Urinary bladder (tissue), 4 donors: ENCODE data around the gene SLC30A7. TPM values are rescaled to one million over a fixed set of nuclear protein-coding genes. Genes with fewer than 3 reads are reported as not detected.
"Not testable (repeated sequence)": the region's sequence is repeated elsewhere in the genome, so short reads cannot be mapped to it uniquely, and the experiment has no call there.

Experiments used
- DNase-seq: peaks from one replicate; pipeline ENCODE4 v3.0.0-alpha.2; 2015; ENCODE audit errors: extremely low spot score
- H3K27ac ChIP-seq: one replicate; pipeline ENCODE4 v1.5.1; 2013; ENCODE audit warnings: low read depth, mild to moderate bottlenecking, moderate library complexity
- H3K36me3 ChIP-seq: one replicate; pipeline ENCODE4 v1.6.1; 2013; ENCODE audit warnings: mild to moderate bottlenecking, moderate library complexity; ENCODE audit not compliant: insufficient read depth
- H3K4me1 ChIP-seq: one replicate; pipeline ENCODE4 v1.6.1; 2013; ENCODE audit warnings: mild to moderate bottlenecking, moderate library complexity; ENCODE audit not compliant: insufficient read depth
- H3K4me3 ChIP-seq: one replicate; pipeline ENCODE4 v1.5.1; 2013; ENCODE audit warnings: low read depth, low read length
- WGBS: extraction: QIAGEN DNeasy Blood & Tissue Kit; methylation state at CpG from one replicate; pipeline ENCODE4 v1.1.7; 2013; 5-methylcytosine and 5-hydroxymethylcytosine counted together
- polyA plus RNA-seq: library from polyadenylated mRNA; stranded (reverse); fragments of 200-250 nt; gene quantifications from one replicate; pipeline ENCODE4 v1.2.3, GENCODE V29; 2013
- total RNA-seq: library from RNA; depleted of rRNA; stranded (reverse); fragments of >200 nt; gene quantifications from one replicate; pipeline ENCODE4 v1.2.3, GENCODE V29; 2014
- donor health status: healthy with polysubstance abuse.
- donor health status: healthy.

Gene SLC30A7
- total and polyA plus RNA-seq, 2 donors: 4.0 to 50.2 TPM

- Histone ChIP-seq H3K4me1 (no peaks in the 10 kb centered on the region), H3K4me3 (no peak overlapping the region), H3K27ac (no peak overlapping the region), H3K36me3 (no peaks in the 10 kb centered on the region)
- DNase-seq: no peak
- 57% methylated on average over 2 of the region's 2 CpGs for WGBS
These were observed 21.5 kb upstream of the SLC30A7 start for GRCh38 chr1:100874433-100874832.

DNA sequence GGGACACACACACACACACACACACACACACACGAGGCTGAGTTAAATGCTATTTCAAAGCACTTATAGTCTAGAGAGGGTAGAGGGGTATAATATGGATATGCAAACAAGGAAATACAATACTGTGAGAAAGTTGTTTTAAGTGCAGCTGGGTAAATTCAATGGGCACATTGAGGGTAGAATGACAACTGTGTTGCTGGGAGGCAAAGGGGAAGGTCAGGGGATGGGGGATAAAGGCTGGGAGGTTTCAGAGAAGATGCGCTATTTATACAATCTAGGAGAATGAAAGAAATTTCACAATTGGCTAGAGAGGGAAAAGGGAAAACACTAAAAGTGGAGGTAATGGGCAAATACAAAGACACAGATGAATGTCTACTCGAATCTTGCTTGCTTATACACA, 20.7 kb upstream of the SLC30A7 start:
- no peaks in the 10 kb centered on the region for H3K4me1 ChIP-seq
- H3K27ac ChIP-seq: no peak overlapping the region
- WGBS: 83% methylated on average over 3 of the region's 3 CpGs
- DNase-seq: no peak
- no peak overlapping the region for H3K4me3 ChIP-seq
- H3K36me3 ChIP-seq: no peaks in the 10 kb centered on the region

GRCh38 chr1:100876291-100876690, 19.6 kb upstream of the SLC30A7 start:
- no peak for DNase-seq
- Histone ChIP-seq H3K4me3 (no peak overlapping the region), H3K4me1 (no peaks in the 10 kb centered on the region), H3K36me3 (no peaks in the 10 kb centered on the region), H3K27ac (no peak overlapping the region)

DNA sequence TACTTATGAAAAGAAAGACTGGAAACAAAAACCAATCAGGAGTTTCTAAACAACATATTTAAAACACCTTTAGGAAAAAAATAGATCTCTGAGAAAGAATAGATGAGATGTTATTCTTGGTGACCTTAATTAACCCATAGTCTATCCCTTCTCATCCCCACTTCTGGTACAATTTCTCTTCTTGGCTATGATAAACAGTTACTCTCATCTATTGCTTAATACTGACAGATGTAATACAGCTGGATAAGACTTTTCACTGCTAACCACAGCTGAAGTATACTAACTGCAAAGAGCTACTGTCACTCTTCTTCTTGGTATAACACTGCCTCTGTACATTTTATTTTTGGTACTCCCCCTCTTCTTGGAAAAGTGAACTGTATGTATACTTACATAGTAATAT, 16.5 kb upstream of the SLC30A7 start:
- H3K4me3 ChIP-seq: no peak overlapping the region
- no peak for DNase-seq
- H3K36me3 ChIP-seq: no peaks in the 10 kb centered on the region
- no peaks in the 10 kb centered on the region for H3K4me1 ChIP-seq
- H3K27ac ChIP-seq: no peak overlapping the region

DNA sequence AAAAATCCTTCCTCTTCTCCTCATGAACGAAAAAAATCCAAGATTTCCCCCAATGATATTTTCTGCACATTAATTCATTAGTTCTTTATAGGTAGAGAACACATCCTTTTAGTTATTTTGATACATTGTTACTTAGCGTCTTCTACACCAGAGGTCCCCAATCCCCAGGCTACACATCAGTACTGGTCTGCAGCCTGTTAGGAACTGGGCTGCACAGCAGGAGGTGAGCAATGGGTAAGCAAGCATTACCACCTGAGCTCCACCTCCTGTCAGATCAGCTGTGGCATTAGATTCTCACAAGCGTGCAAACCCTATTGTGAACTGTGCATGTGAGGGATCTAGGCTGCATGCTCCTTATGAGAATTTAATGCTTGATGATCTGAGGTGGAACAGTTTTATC, 14.2 kb upstream of the SLC30A7 start:
- whole genome bisulfite sequencing: 92% methylated on average over 3 of the region's 3 CpGs
- Histone ChIP-seq H3K36me3 (no peaks in the 10 kb centered on the region), H3K27ac (no peak overlapping the region), H3K4me1 (no peaks in the 10 kb centered on the region), H3K4me3 (no peak overlapping the region)
- DNase-seq: no peak

DNA sequence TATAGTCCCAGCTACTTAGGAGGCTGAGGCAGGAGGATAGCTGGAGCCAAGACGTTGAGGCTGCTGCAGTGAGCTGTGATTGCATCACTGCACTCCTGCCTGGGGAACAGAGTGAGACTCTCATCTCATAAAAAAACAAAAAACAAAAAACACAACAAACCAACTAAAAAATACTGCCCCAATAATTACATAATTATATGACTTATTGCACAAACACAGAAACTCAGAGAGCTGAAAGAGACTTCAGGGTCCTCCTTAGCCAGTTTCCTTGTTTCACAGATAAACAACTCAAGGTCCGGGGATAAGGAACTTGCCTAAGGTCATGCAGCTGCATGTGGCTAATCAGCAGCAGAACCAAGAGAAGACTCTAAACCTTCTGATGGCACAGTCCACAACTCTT, 13.2 kb upstream of the SLC30A7 start:
- no peak for DNase-seq
- H3K4me3 ChIP-seq: no peak overlapping the region
- no peaks in the 10 kb centered on the region for H3K36me3 ChIP-seq
- 68% methylated on average over 2 of the region's 2 CpGs for WGBS
- H3K27ac ChIP-seq: no peak overlapping the region
- no peaks in the 10 kb centered on the region for H3K4me1 ChIP-seq

- H3K36me3 ChIP-seq: peaks cover 2% of the 10 kb centered on the region
- DNase-seq: no peak
- no peaks in the 10 kb centered on the region for H3K4me1 ChIP-seq
- H3K27ac ChIP-seq: no peak overlapping the region
- no peak overlapping the region for H3K4me3 ChIP-seq
- WGBS: 61% methylated on average over 4 of the region's 4 CpGs
These were observed 11.9 kb upstream of the SLC30A7 start for GRCh38 chr1:100883963-100884362.

- not testable (repeated sequence) for DNase-seq, H3K4me3 ChIP-seq
- 99% methylated on average over 1 of the region's 1 CpG for WGBS
These were observed 6.9 kb upstream of the SLC30A7 start for GRCh38 chr1:100889007-100889406.

GRCh38 chr1:100889869-100890482, 5.9 kb upstream of the SLC30A7 start:
- not testable (repeated sequence) for H3K4me3 ChIP-seq, H3K36me3 ChIP-seq, DNase-seq, H3K4me1 ChIP-seq, H3K27ac ChIP-seq
- WGBS: 100% methylated on average over 2 of the region's 2 CpGs

More at GRCh38 chr1:100889007-100889406, 6.9 kb upstream of the SLC30A7 start:
- H3K27ac ChIP-seq, H3K36me3 ChIP-seq, H3K4me1 ChIP-seq: not testable (repeated sequence)

DNA sequence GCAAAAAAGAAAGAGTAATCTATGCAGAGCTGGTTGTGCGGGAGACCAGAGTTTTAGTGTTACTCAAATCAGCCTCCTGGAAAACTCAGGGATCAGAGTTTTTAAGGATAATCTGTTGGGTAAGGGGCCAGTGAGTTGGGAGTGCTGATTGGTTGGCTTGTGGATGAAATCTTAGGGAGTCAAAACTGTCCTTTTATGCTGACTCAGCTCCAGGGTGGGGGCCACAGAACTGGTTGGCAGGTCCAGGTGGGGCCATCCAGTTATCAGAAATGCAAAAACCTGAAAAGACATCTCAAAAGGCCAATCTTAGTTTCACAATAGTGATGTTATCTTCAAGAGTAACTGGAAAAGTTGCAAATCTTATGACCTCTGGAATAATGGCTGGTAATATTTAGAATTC, 4.5 kb upstream of the SLC30A7 start:
- no peak overlapping the region for H3K4me3 ChIP-seq
- no peak for DNase-seq
- H3K27ac ChIP-seq: no peak overlapping the region
- no peaks in the 10 kb centered on the region for H3K4me1 ChIP-seq
- H3K36me3 ChIP-seq: peaks cover 2% of the 10 kb centered on the region
- WGBS: 99% methylated on average over 1 of the region's 1 CpG

DNA sequence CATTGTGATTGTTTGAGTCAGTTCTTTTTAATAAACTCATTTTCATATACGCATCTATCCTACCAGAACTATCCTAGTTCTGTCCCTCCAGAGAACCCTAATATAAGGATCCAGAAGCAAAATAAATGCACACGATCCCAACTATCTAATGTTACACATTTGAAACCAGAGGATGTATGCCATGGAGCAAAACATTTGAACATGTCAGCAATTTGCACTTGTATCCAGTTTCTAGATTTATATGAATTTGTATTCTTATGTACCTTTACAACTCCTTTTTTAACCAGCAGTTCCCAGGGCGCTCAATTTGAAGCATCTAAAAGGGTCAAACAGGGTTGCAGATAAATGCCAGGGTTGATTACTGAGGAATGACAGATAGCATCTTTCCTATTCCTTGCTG, 3.3 kb upstream of the SLC30A7 start:
- peaks cover 2% of the 10 kb centered on the region for H3K36me3 ChIP-seq
- H3K4me3 ChIP-seq: no peak overlapping the region
- WGBS: 93% methylated on average over 3 of the region's 3 CpGs
- no peak overlapping the region for H3K27ac ChIP-seq
- no peaks in the 10 kb centered on the region for H3K4me1 ChIP-seq
- no peak for DNase-seq

- H3K4me3 ChIP-seq: no peak overlapping the region
- no peak overlapping the region for H3K27ac ChIP-seq
- 31% methylated on average over 2 of the region's 2 CpGs for WGBS
- no peak for DNase-seq
- no peaks in the 10 kb centered on the region for H3K4me1 ChIP-seq
- no peaks in the 10 kb centered on the region for H3K36me3 ChIP-seq
These were observed 2.2 kb upstream of the SLC30A7 start for GRCh38 chr1:100893718-100894117.

GRCh38 chr1:100894603-100895539, 1.0 kb upstream of the SLC30A7 start, which contains the start of gene EXTL2:
Gene EXTL2 (minus strand): TSS chr1:100894842. CDS start chr1:100888757, 6,085 bp downstream.
- Histone ChIP-seq H3K4me3 (peak within 1 kb of the TSS; percentile 66), H3K4me1 (no peaks in the 10 kb centered on the region), H3K27ac (peak within 1 kb of the TSS; percentile 91), H3K36me3 (no peaks in the 10 kb centered on the region)
- WGBS: under 1% methylated on average over 47 of the region's 47 CpGs
- DNase-seq: peak; percentile 88

GRCh38 chr1:100896481-100896982, 642 bp downstream of the SLC30A7 start:
- 1% methylated on average over 12 of the region's 12 CpGs for WGBS
- peak; percentile 20 for DNase-seq

More at GRCh38 chr1:100896481-100896982, 642 bp downstream of the SLC30A7 start:
- Histone ChIP-seq H3K36me3 (no peaks in the 10 kb centered on the region), H3K4me1 (no peaks in the 10 kb centered on the region), H3K4me3 (peak overlapping the region; percentile 66), H3K27ac (peak overlapping the region; percentile 46)
